Measurements from ENCODE around the gene GHR. TPM values are rescaled to one million over a fixed set of nuclear protein-coding genes. Genes with fewer than 3 reads are reported as not detected.
A peak's percentile ranks its signal among the peaks of the same experiment; 100 is the strongest.

Gene GHR
- total RNA-seq, 2 donors from 2014 or later = 0.27 to 1.2 TPM

DNA sequence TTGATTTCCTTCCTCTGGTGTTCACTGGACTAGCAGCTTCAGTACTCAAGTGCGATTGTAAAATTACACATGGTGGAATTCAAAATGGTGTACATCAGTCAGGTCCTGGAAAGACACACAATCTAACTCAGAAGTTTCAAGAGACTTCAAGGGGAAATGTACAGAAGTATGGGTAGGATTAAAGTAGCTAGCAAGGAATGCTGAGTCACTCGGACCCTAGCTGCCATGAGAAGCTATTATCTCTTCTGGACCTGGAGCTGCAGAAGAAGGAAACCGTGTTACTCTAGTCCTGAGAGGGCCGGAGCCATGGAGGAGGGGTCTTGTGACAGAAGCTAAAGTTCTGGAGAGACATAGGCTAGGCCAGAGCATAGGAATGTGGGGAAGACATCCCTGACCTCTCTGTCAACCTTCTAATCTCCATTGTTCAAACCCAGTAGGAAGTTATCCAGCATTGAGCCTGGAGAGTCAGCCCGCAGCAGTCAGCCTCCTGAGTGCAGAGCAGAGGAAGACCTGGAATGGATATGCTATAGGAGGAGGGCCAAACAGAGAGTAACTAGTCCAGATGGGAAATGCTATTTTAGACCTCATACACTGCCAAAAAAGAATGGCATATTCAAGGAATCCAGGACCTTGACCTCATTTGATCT, 84.3 kb downstream of the GHR start:
- no peaks in the 10 kb centered on the region for H3K27me3 ChIP-seq (ENCODE audit: control insufficient read depth, insufficient read depth, low read length, poor library complexity, severe bottlenecking)
- peaks cover 37% of the 10 kb centered on the region for H3K4me1 Mint-ChIP-seq
- H3K4me3 Mint-ChIP-seq = no peak overlapping the region
- peaks cover 17% of the 10 kb centered on the region for H3K27me3 Mint-ChIP-seq (ENCODE audit: insufficient read depth)
- H3K27ac Mint-ChIP-seq = peak overlapping the region; percentile 83
- peaks cover 4% of the 10 kb centered on the region for H3K4me1 ChIP-seq (ENCODE audit: control insufficient read depth, insufficient read depth, low read length)
- H3K9me3 Mint-ChIP-seq = no peaks in the 10 kb centered on the region
- no peaks in the 10 kb centered on the region for H3K36me3 ChIP-seq (ENCODE audit: control insufficient read depth, insufficient read depth, low read length)
- H3K9ac ChIP-seq (ENCODE audit: extremely low read depth, low read length, poor library complexity, severe bottlenecking) = no peak overlapping the region
- no peaks in the 10 kb centered on the region for H3K36me3 Mint-ChIP-seq (ENCODE audit: low read depth)
- 44 to 48% methylated on average over 3 to 5 of the region's 5 CpGs for WGBS, 2 experiments (ENCODE audit: insufficient coverage in 1 of 2, insufficient read length in 1 of 2)
- peak; percentile 84 for DNase-seq
- H3K4me3 ChIP-seq (ENCODE audit: low read length) = peak overlapping the region; percentile 54
- H3K27ac ChIP-seq (ENCODE audit: low read depth, low read length) = no peak overlapping the region
- no peak for TF ChIP-seq CTCF (conservative IDR thresholded peaks at IDR 0.05)
- H3K9me3 ChIP-seq (ENCODE audit: control insufficient read depth, low read length) = no peaks in the 10 kb centered on the region

- H3K27ac Mint-ChIP-seq = no peak overlapping the region
- H3K4me1 Mint-ChIP-seq = peaks cover 47% of the 10 kb centered on the region
- Histone ChIP-seq H3K9ac (ENCODE audit: extremely low read depth, low read length, poor library complexity, severe bottlenecking) (no peak overlapping the region), H3K4me1 (ENCODE audit: control insufficient read depth, insufficient read depth, low read length) (no peaks in the 10 kb centered on the region), H3K27ac (ENCODE audit: low read depth, low read length) (no peak overlapping the region), H3K9me3 (ENCODE audit: control insufficient read depth, low read length) (no peaks in the 10 kb centered on the region), H3K4me3 (ENCODE audit: low read length) (no peak overlapping the region), H3K27me3 (ENCODE audit: control insufficient read depth, insufficient read depth, low read length, poor library complexity, severe bottlenecking) (no peaks in the 10 kb centered on the region), H3K36me3 (ENCODE audit: control insufficient read depth, insufficient read depth, low read length) (no peaks in the 10 kb centered on the region)
- H3K4me3 Mint-ChIP-seq = no peak overlapping the region
- no peak for TF ChIP-seq CTCF (conservative IDR thresholded peaks at IDR 0.05)
- no peaks in the 10 kb centered on the region for H3K9me3 Mint-ChIP-seq
- no peaks in the 10 kb centered on the region for H3K36me3 Mint-ChIP-seq (ENCODE audit: low read depth)
- 76 to 87% methylated on average over 6 to 9 of the region's 9 CpGs for WGBS, 2 experiments (ENCODE audit: insufficient coverage in 1 of 2, insufficient read length in 1 of 2)
- H3K27me3 Mint-ChIP-seq (ENCODE audit: insufficient read depth) = peaks cover 24% of the 10 kb centered on the region
- peak; percentile 60 for DNase-seq
Measured at GRCh38 chr5:42513246-42513645, 90.0 kb downstream of the GHR start.

GRCh38 chr5:42514754-42515153, 91.5 kb downstream of the GHR start:
- H3K4me3 Mint-ChIP-seq = no peak overlapping the region
- no peaks in the 10 kb centered on the region for H3K36me3 Mint-ChIP-seq (ENCODE audit: low read depth)
- H3K9me3 Mint-ChIP-seq = no peaks in the 10 kb centered on the region
- DNase-seq = peak; percentile 59
- peak; percentile 62 for TF ChIP-seq CTCF (conservative IDR thresholded peaks at IDR 0.05)
- H3K4me3 ChIP-seq (ENCODE audit: low read length) = no peak overlapping the region
- no peak overlapping the region for H3K27ac ChIP-seq (ENCODE audit: low read depth, low read length)
- H3K27ac Mint-ChIP-seq = no peak overlapping the region
- peaks cover 41% of the 10 kb centered on the region for H3K4me1 Mint-ChIP-seq
- 70% methylated on average over 2 of the region's 2 CpGs; no CpG with 5 or more reads in 1 of the 2 experiments for WGBS, 2 experiments (ENCODE audit: insufficient coverage in 1 of 2, insufficient read length in 1 of 2)
- H3K36me3 ChIP-seq (ENCODE audit: control insufficient read depth, insufficient read depth, low read length) = no peaks in the 10 kb centered on the region
- H3K27me3 ChIP-seq (ENCODE audit: control insufficient read depth, insufficient read depth, low read length, poor library complexity, severe bottlenecking) = no peaks in the 10 kb centered on the region
- peaks cover 24% of the 10 kb centered on the region for H3K27me3 Mint-ChIP-seq (ENCODE audit: insufficient read depth)
- H3K4me1 ChIP-seq (ENCODE audit: control insufficient read depth, insufficient read depth, low read length) = no peaks in the 10 kb centered on the region
- H3K9ac ChIP-seq (ENCODE audit: extremely low read depth, low read length, poor library complexity, severe bottlenecking) = no peak overlapping the region
- H3K9me3 ChIP-seq (ENCODE audit: control insufficient read depth, low read length) = no peaks in the 10 kb centered on the region
